22Rv1 (cell line): ENCODE measurements around the gene TTLL9.
"Not testable (repeated sequence)": the region's sequence is repeated elsewhere in the genome, so short reads cannot be mapped to it uniquely, and the experiment has no call there.

Experiments
- H3K27ac ChIP-seq: fragments of 450-650 bp; 2 replicates; pipeline ENCODE4 v1.5.1; 2017
- CTCF ChIP-seq: fragments of 450-650 bp; IDR thresholded peaks from 2 replicates; pipeline ENCODE4 v1.5.1; 2017; ENCODE audit warnings: mild to moderate bottlenecking
- ZFX ChIP-seq: fragments of 450-650 bp; IDR thresholded peaks from 2 replicates; pipeline ENCODE4 v1.6.1; 2017; ENCODE audit warnings: antibody characterized with exemption, borderline replicate concordance

TTLL9 gene

DNA sequence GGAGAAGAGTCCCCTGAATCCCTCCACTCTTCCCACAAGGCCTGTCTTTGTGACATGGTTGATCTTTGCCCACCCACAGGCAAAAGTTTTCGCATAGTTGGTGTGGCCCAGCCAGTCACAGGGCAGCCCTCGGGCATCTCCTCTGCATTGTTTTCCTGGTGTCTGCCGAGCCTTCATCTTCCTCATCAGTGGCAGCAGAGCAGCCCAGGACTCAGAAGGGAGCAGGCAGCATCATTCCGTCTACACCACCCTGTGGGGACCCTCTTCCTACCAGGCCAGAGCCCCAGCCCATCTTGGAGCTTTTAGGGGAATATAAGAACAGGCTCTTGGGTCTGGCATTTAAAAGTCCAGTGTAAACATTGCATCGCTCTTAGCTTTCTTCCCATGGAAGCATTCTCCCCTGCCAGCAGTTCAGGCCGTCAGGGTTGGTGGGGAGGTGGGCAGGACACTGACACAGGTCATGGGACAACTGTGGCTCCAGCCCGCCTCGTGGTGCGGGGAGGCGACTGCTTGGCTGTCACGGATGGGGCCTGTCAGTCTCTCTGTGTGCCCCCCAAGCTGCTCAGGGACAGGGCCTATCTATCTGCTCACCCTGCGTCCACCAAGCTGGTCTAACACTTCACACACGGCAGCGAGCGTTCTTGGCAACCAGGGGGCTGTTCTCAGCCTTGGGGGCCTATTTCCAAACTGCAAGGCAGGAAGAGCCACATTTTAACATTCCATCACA, 43.2 kb downstream of the TTLL9 start:
- TF ChIP-seq ZFX: no peak
- no peak for TF ChIP-seq CTCF
- no peak overlapping the region for H3K27ac ChIP-seq

DNA sequence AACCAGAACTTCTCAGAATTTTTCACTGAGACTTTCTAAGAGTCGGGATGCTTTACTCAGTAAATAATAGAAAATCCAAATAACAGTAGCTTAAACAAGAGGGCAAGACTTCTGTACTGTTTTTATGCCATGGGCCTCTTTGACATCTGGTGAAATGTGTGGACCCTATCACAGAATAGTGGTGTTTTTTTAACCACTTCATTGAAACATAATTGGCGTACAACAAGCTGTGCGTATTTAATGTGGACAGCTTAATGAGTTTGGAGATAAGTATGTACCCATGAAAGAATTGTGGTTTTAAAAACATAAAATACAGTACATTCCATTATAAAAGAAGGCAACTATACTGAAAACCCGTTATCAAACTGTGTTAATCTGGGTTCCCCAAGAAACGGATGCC, 43.7 kb downstream of the TTLL9 start:
- TF ChIP-seq CTCF (no peak), ZFX (no peak)
- H3K27ac ChIP-seq: no peak overlapping the region

GRCh38 chr20:31915491-31916280, 45.3 kb downstream of the TTLL9 start:
- no peak overlapping the region for H3K27ac ChIP-seq
- no peak for TF ChIP-seq ZFX
- TF ChIP-seq CTCF: no peak

DNA sequence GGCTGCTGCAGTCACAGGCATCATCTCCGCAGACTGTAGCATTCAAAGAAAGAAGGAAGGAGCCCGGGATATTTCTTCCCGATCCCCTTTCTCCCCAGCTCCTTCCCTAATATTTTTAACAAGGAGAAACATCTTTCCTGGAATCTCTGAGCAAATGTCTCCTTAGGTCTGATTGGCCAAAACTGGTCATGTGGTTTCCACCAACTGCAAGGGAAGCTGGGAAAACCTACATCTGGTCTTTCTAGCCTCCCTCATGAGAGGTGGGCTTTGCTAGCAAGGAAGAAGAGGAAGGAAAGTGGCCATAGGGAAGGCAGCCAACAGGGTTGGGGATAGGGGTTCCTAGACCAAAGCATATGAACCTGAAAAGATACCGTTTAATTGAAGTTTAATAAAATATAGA, 46.3 kb downstream of the TTLL9 start:
- no peak for TF ChIP-seq CTCF
- TF ChIP-seq ZFX: no peak
- no peak overlapping the region for H3K27ac ChIP-seq

DNA sequence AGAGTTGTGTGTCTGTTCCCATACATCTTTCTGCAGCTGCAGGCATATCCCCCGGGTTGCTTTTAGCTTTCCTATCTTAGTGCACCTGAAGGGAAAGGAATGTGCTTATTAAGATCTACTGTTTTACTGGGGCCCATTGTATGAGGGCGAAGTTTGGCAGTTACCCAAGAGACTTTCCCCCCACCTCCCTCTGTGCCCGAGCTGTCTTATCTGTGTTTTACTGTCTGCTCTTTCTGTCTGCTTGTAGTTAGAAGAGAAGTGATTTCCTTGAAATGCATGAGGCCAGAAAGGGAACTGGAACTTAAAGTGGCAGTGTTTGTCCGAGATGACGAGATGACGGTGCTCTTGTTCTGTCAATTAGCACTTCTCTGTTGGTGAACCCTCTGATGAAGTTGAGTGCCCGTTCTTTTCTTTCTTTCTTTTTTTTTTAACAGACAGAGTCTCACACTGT, 47.6 kb downstream of the TTLL9 start:
- H3K27ac ChIP-seq: not testable (repeated sequence)

GRCh38 chr20:31918466-31919105, 48.2 kb downstream of the TTLL9 start:
- TF ChIP-seq ZFX: no peak
- H3K27ac ChIP-seq: no peak overlapping the region

GRCh38 chr20:31919410-31920155, 49.1 kb downstream of the TTLL9 start:
- TF ChIP-seq CTCF: no peak
- TF ChIP-seq ZFX: no peak
- no peak overlapping the region for H3K27ac ChIP-seq
